Renal cortex interstitium (tissue), 15 donors: Measurements from ENCODE around the gene AHSG. TPM values are rescaled to one million over a fixed set of nuclear protein-coding genes. Genes with fewer than 3 reads are reported as not detected.
"Not testable (repeated sequence)": the region's sequence is repeated elsewhere in the genome, so short reads cannot be mapped to it uniquely, and the experiment has no call there.

Source experiments
- DNase-seq, 11 donors: peaks; one replicate each; pipeline ENCODE4 v3.0.0-alpha.2; 2013; ENCODE audit warnings: low read depth in 9 of 11, low spot score in 4 of 11; ENCODE audit errors: extremely low read depth in 1 of 11
- long read RNA-seq, 16 experiments: transcript quantifications; one replicate each; lab custom pipeline, GENCODE V29; 2026
- polyA plus RNA-seq, 3 donors: library from polyadenylated mRNA; unstranded; fragments of 120-200 nt; gene quantifications; one replicate each; pipeline ENCODE4 v1.2.1, GENCODE V29; 2013; ENCODE audit not compliant: insufficient read length in 3 of 3

The AHSG gene, protein sequence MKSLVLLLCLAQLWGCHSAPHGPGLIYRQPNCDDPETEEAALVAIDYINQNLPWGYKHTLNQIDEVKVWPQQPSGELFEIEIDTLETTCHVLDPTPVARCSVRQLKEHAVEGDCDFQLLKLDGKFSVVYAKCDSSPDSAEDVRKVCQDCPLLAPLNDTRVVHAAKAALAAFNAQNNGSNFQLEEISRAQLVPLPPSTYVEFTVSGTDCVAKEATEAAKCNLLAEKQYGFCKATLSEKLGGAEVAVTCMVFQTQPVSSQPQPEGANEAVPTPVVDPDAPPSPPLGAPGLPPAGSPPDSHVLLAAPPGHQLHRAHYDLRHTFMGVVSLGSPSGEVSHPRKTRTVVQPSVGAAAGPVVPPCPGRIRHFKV
- polyA plus RNA-seq, result 1 to 10 TPM in 1 of 3 donors, under 1 TPM in 2; 0.33 to 2.2 (median 0.50) TPM
- long read RNA-seq, donor 1, result 0 reads
- long read RNA-seq, donor 2, partial matches to known transcripts, result 0 of 2 reads
- long read RNA-seq, donor 2, other reads (novel, unspliced or antisense), result 0 of 2 reads
- long read RNA-seq, donor 3, transcript AHSG-202 (7 exons, 1,711 nt), result major isoform, 44 of 74 reads
- long read RNA-seq, donor 3, partial matches to known transcripts, result 26 of 74 reads
- long read RNA-seq, donor 3, other reads (novel, unspliced or antisense), result 0 of 74 reads
- long read RNA-seq, donor 4, result 0 reads
- long read RNA-seq, donor 5, result 0 reads
- long read RNA-seq, donor 6, result 0 reads
- long read RNA-seq, donor 7, result 0 reads
- long read RNA-seq, donor 8, result 0 reads
- long read RNA-seq, donor 9, result 0 reads
- long read RNA-seq, donor 10, result 0 reads
- long read RNA-seq, donor 11, result 0 reads
- long read RNA-seq, donor 12, result 0 reads
- long read RNA-seq, donor 13, result 0 reads
- long read RNA-seq, donor 14, result 0 reads
- long read RNA-seq, donor 15, partial matches to known transcripts, result 0 of 1 reads
- long read RNA-seq, donor 15, other reads (novel, unspliced or antisense), result 0 of 1 reads
- long read RNA-seq, donor 16, result 0 reads

DNA sequence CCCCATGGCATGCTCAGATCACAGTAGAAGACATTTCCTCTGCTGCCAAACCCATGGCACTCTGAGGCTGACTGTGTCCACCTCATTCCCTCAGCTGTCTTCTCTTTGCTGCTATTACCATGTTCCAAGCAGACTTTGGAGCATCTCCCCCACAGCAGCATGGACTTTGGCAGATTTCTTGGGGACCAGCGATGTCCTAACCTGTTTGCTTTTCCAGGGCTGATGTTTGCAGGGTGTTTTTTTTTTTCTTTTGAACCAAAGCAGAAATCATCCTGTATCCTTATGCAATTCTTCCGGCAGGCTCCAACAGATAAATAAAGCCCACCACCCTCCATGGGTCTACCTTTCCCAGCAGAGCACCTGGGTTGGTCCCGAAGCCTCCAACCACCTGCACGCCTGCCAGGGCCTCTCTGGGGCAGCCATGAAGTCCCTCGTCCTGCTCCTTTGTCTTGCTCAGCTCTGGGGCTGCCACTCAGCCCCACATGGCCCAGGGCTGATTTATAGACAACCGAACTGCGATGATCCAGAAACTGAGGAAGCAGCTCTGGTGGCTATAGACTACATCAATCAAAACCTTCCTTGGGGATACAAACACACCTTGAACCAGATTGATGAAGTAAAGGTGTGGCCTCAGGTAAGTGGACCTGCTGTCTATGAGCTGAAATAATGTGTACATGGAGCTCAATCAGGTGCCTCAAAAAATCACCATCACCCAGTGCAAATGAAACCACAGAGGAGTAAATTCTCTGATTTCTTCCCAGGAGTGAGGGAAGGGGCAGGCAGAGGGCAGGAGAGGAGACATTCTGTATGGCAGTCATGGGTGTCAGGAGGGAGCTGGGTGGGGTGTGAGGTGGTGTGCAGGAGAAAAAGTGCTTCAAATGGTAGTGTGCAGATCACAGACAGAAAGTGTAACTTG, at the start of gene AHSG:
TSS of gene AHSG (plus strand) at position 340 of the 916 bp plus-strand sequence. CDS start at position 422, 82 bp downstream.
- no peak for DNase-seq

DNA sequence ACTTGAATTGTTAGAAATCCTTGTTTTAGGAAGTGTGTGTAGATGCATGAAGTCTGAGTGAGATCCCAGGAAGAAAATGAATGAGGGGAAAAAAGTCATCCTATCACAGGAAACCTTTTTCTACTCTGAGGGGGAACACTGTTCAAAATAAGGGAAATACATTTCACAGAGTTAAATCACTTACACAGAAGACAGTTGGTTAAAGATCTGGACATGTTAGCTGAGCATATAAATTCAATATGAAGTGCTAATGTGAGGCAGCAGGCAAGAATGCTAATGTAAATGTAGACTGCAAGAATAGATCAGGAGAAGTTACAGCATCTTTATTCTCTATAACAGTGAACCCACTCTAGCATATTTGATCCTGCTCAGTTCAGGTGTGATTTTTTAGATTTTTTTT, 48.3 kb upstream of the AHSG start:
- no peak for DNase-seq

DNA sequence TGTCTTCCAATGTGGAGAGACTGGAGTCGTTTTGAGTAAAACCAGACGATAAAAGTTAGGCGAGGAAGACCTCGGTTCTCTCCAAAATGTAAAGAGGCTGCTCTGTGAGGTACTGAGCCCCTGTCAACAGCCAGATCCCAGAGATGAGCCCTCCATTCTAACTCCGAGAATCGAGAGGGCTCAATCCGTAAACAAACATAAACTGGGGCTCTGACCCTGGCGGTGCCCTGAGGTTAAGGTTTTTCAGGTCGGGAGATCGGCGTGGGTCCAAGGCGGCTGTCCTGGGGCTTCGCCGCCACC, 46.1 kb upstream of the AHSG start:
- peak in 2 of 11 donors; percentile 2 to 24 for DNase-seq

DNA sequence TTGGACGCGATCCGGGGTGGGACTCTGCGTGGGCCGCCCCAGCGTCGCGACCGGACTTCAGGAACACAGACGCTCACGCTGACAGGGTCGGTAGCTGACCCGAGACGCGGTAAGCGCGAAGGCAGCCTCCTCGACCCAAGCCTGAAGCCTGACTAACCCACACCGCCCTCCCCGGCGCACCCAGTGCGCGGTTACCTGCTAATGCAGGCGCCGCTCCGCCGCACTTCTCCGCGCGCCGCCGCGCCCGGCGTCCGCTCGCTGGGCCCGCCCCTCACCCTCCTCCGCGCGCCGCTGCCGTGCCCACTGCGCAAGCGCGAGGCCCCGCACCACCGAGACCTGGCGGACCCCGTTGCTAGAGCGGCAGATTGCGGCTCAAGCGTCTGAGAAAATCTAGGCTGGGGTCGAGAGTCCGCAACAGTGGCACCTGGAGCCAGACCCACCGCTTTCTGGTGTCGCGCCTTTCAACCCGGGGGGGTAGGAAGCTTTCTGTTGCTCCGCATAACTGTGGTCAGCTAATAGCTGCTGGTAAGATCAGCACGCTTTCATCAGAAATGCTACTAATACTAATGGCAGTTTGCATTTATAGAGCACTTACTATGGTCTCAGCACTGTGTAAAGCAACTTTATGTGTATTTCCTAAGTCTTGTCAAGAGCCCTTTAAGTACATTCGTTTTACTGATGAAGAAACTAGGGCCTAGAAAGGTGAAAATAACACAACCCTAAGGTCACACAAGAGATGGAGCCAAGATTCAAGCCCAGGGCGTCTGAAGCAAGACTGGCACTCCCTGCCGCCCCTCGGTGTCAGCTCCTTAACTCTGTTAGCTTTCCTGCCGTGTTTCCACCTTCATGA, 45.6 kb upstream of the AHSG start, which contains the start of gene TBCCD1:
TSS of gene TBCCD1 (minus strand) at position 268 of the 850 bp plus-strand sequence. CDS start 3,010 bp downstream, outside the sequence.
- DNase-seq, result peak; percentile 85 to 92 (median 88)

DNA sequence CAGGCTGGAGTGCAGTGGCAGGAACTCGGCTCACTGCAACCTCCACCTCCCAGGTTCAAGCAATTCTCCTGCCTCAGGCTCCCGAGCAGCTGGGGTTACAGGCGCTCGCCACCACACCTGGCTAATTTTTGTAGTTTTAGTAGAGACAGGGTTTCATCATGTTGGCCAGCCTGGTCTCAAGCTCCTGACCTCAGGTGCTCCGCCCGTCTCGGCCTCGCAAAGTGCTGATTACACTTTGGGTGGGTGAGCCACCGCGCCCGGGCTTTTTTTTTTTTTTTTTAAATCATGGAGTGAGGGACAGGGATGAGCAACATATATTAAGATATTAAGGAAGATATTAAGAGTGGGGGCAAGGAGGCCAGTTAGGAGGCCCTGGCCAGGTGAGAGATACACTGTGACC, 43.5 kb upstream of the AHSG start:
- DNase-seq, result not testable (repeated sequence)

DNA sequence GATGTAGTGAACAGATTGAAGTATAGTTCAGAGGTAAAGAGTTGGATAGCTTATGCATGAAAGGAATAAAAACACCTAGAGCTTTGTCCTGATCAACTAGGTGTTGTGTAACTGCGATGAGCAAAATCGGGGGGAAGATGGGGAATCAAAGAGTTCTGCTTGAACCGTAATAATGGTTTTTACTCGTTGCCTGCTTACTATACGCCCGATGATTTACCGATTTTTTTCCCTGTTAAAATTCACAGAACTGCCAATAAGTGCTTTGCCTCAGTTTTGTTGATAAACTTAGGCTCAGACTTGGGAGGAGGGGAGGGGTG, 43.1 kb upstream of the AHSG start:
- no peak for DNase-seq

DNA sequence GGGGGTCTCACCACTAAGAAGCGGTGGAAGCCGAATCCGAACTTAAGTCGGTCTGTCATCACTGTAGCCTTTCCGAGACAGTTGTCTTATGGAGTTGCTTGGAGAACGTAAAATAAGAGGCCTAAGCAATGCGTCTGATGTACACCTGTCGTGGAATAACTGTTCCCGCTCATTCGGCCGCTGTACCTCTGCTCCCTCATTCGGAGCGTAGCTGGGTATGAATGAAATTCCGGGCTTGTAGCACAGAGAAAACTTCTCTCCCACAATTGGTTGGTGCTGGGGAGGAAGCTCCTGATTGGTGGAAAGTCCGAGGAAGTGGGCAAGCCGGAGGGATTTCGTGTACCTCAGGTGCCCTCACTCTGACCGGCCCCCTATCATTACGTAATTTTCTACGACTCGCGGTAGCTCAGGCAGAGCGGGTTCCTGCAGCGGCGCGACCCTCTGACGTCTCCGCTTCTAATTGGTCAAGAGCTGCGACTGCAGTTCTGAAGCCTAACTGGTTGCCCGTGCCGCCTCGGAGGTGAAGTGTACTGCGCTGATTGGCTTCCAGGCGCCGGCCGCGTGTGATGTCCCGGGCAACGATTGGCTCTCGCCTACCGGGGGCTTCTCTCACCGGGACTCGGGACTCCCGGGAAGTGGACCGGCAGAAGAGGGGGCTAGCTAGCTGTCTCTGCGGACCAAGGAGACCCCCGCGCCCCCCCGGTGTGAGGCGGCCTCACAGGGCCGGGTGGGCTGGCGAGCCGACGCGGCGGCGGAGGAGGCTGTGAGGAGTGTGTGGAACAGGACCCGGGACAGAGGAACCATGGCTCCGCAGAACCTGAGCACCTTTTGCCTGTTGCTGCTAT, 42.5 kb upstream of the AHSG start, which contains the start of gene DNAJB11:
TSS of gene DNAJB11 (plus strand) at position 625 of the 845 bp plus-strand sequence. CDS start at position 803, 178 bp downstream.
- DNase-seq, result peak; percentile 96 to 100 (median 100)

DNA sequence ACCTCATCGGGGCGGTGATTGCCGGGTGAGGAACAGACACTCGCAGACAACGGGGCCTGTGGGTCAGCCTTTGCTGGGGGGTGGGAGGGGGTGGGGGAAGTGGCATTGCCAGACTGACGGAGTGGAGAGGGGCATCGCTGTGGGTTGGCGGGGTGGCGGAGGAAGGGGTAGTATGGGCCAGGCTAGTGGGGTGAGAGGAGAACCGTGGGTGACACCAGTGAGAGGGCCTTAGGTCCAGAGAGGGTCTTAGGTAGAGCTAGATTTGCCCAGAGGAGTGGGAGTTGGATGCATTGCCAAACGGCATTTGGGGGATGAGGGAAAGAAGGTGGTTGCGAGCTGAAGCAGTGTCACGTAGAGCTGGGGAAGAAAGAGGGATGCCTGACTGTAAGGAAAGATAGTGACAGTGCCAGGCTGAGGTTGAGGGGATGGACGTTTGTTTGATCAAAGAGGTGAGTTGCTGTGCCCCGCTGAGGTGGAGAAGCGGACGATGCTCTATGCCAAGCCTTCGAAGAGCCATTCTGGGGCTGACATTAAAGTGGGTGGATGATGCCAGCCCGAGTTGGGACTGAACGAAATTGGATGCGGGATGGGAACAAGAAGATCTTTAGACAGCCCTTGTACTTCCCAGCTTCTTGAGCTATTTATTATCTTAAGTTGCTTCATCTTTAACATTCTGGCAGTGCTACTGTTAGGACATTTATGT, 41.8 kb upstream of the AHSG start:
- no peak for DNase-seq

DNA sequence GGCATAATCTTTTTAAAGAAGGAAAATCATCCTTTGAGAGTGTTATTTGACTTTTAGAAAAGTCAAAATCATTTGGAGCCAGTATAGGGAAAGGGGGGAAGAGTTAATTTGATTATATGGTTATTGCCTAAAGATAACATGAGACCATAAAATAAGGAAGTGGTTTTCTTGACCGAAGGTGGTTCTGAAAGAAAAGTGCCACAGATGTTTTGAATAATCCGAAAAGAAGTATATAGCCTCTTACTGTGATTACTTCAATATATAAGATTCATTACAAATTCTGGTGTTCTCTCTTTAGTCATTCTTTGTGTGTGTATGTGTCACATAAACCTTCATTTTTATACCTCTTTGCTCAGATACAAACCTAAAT, 41.2 kb upstream of the AHSG start:
- no peak for DNase-seq

DNA sequence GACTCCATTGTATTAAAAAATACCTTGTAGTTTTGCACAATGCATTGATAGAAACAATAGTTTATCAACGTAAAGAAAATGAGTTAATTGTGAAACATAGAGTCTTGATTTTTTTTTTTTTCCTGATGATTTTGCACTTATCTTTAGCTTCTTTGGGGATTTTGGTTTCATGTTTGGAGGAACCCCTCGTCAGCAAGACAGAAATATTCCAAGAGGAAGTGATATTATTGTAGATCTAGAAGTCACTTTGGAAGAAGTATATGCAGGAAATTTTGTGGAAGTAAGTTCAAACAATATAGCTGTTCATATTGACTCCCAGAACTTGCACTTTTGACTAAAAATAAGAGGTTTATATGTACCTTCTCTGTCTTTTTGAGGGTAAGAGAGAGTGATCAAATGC, 35.3 kb upstream of the AHSG start:
- DNase-seq, result no peak

DNA sequence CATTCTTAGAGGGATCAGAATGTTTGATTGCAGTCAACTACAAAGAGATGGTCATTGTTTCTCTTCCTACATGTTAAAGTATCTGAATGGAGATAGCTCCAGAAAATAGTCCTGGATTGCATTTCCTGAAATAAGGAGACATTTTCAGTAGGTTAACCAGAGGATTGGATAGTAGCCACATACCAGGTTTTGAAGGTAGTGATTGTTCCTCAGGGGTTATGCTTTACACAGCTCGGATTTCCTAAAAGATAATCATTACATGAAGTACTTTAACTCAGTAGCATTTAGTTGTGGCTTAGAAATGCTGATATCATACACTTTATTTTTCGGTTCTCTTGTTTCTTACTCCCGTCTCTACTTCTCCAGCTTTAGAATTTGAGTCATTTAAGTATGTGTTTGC, 32.1 kb upstream of the AHSG start:
- no peak for DNase-seq

DNA sequence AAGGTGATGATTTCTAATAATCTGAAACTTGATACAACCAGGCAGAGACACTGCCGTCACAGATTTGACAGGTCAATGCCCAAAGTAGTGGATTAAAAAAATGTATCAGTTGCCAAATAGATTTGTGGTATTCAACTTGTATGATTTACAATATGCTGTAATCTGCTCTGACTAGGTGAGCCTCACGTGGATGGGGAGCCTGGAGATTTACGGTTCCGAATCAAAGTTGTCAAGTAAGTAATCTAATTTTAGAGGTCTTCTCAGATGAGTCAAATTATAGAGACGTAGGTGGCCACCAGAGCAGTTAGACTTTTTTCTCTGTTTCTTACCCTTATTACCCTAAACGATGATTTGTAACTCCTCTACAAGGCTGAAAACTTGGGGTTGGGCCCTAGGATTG, 30.3 kb upstream of the AHSG start:
- no peak for DNase-seq

DNA sequence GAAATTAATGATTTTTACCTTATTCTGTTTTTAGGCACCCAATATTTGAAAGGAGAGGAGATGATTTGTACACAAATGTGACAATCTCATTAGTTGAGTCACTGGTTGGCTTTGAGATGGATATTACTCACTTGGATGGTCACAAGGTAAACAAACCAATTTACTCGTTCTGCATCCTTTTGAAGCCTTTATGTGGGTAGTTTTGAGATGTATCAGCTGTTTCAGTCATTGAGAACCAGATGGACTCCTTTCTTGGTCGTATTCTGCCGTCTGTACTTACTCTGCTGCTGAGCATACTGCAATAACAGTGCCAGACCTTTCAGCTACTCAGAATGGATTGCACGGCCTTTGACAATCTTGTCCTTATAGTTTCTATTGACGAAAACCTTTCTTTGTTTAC, 29.0 kb upstream of the AHSG start:
- no peak for DNase-seq

DNA sequence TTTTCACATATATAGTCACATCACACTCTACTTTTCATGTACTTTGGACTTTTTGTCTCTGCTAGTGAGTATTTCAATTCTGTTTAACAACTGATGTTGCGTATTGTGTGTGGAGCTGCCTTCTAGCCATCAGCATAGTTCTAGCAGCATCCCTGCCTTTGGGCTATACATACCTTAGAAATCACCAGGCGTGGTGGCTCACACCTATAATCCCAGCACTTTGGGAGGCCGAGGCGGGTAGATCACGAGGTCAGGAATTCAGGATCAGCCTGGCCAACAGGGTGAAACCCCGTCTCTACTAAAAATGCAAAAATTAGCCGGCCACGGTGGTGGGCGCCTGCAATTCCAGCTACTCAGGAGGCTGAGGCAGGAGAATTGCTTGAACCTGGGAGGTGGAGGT, 26.6 kb upstream of the AHSG start:
- DNase-seq, result not testable (repeated sequence)

DNA sequence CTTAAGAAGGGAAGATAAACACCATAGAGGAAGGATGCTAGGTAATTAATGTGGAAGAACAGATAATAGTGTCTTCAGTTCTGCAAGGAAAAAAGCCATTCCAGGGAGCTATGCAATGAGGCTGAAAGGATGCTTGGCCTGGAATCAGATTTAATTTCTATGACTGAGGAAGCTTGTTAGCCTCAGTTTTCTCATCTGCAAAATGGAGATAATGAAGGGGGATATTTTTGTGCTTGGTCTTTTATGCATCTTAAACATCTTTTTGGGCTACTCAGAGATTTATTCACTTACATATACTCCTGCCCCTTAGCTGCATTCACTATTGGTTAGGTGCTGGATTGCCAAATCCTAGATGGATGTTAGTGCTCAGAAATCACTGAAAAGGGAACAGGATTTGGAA, 25.7 kb upstream of the AHSG start:
- DNase-seq, result no peak

DNA sequence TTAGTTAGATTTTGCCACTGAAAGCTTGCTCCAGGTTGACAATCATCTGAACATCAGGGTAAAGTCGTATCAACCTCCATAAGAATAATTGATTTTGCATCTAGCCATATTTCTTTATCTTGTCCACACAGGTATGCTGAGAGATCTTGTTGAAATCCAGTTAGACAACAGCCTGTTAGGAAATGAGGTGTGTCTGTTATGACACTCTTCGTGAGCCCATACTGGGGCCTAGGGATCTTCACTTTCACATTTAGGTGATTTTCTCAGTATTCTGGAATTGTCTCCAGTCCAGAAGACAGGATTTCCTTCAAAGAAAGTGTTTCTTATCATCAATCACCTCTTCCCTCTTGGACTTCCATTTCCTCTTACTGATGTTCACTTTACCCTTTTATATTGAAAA, 24.2 kb upstream of the AHSG start:
- DNase-seq, result no peak

DNA sequence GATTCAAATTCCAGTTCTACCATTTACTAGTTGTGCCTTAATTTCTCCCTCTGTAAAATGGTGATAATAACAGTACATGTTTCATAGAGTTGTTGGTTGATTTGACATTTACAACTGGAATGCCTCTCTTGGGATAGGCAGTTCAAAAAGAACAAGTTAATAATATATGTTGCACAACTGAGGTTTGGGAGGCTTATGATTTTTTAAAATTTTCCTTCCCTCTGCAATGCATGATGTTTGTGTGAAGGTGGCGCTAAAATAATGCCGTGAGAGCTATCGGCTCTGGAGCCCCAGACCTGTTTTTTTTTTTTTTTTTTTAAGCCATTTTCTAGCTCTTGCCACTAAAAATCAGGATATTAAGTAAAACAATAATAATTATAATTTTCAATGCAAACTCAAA, 23.7 kb upstream of the AHSG start:
- no peak for DNase-seq
